Neural crest cell (in vitro differentiated cells): Measurements from ENCODE around the gene SEMA3A. TPM values are rescaled to one million over a fixed set of nuclear protein-coding genes. Genes with fewer than 3 reads are reported as not detected.
"Not testable (repeated sequence)": the region's sequence is repeated elsewhere in the genome, so short reads cannot be mapped to it uniquely, and the experiment has no call there.

ENCODE experiments used
- DNase-seq: peaks from one replicate; pipeline ENCODE4 v3.0.0; 2021; ENCODE audit warnings: low read depth, mixed read lengths, low spot score
- H3K27ac Mint-ChIP-seq: one replicate; pipeline ENCODE4 v1.8.0; 2021; ENCODE audit warnings: mild to moderate bottlenecking, mixed read lengths; ENCODE audit not compliant: unreplicated experiment
- H3K27me3 Mint-ChIP-seq: 2 replicates; pipeline ENCODE4 v1.8.0; 2021; ENCODE audit warnings: low read depth, mild to moderate bottlenecking, mixed read lengths
- H3K36me3 Mint-ChIP-seq: 2 replicates; pipeline ENCODE4 v1.8.0; 2021; ENCODE audit warnings: low read depth, mild to moderate bottlenecking, mixed read lengths
- H3K4me1 Mint-ChIP-seq: 2 replicates; pipeline ENCODE4 v1.8.0; 2021; ENCODE audit warnings: mixed read lengths
- H3K4me3 Mint-ChIP-seq: one replicate; pipeline ENCODE4 v1.8.0; 2021; ENCODE audit warnings: mild to moderate bottlenecking, mixed read lengths
- H3K9me3 Mint-ChIP-seq: 2 replicates; pipeline ENCODE4 v1.8.0; 2021; ENCODE audit warnings: mixed read lengths
- long read RNA-seq: library from polyadenylated mRNA; unstranded; transcript quantifications from one replicate; pipeline ENCODE4 v2.0.0, GENCODE V29; 2020
- total RNA-seq: library from RNA; stranded (reverse); gene quantifications from 2 replicates; pipeline ENCODE4 v1.2.1, GENCODE V29; 2021
- TF ChIP-seq, protein P1 (sequence below): fragments of 200-600 bp; sonication (generic); conservative IDR thresholded peaks from 2 replicates; pipeline ENCODE4 v1.5.0; 2021; ENCODE audit warnings: antibody characterized with exemption, mild to moderate bottlenecking

Gene SEMA3A
- total RNA-seq = 21.7 and 24.7 TPM in 2 replicates
- long read RNA-seq, full-length matches to known transcripts = 34 of 77 reads
- long read RNA-seq, partial matches to known transcripts = 8 of 77 reads
- long read RNA-seq, other reads (novel, unspliced or antisense) = 35 of 77 reads

- TF ChIP-seq, protein P1, sequence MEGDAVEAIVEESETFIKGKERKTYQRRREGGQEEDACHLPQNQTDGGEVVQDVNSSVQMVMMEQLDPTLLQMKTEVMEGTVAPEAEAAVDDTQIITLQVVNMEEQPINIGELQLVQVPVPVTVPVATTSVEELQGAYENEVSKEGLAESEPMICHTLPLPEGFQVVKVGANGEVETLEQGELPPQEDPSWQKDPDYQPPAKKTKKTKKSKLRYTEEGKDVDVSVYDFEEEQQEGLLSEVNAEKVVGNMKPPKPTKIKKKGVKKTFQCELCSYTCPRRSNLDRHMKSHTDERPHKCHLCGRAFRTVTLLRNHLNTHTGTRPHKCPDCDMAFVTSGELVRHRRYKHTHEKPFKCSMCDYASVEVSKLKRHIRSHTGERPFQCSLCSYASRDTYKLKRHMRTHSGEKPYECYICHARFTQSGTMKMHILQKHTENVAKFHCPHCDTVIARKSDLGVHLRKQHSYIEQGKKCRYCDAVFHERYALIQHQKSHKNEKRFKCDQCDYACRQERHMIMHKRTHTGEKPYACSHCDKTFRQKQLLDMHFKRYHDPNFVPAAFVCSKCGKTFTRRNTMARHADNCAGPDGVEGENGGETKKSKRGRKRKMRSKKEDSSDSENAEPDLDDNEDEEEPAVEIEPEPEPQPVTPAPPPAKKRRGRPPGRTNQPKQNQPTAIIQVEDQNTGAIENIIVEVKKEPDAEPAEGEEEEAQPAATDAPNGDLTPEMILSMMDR = no peak
- no peaks in the 10 kb centered on the region for H3K9me3 Mint-ChIP-seq
- H3K27me3 Mint-ChIP-seq = no peaks in the 10 kb centered on the region
- DNase-seq = peak; percentile 19
- peaks cover 41% of the 10 kb centered on the region for H3K4me1 Mint-ChIP-seq
- peak within 1 kb of the TSS; percentile 73 for H3K27ac Mint-ChIP-seq
- no peaks in the 10 kb centered on the region for H3K36me3 Mint-ChIP-seq
- peak within 1 kb of the TSS; percentile 95 for H3K4me3 Mint-ChIP-seq
Observed at GRCh38 chr7:84194484-84195271, at the start of gene SEMA3A. Gene SEMA3A (minus strand): TSS chr7:84194789. CDS start chr7:84194586, 203 bp downstream.

DNA sequence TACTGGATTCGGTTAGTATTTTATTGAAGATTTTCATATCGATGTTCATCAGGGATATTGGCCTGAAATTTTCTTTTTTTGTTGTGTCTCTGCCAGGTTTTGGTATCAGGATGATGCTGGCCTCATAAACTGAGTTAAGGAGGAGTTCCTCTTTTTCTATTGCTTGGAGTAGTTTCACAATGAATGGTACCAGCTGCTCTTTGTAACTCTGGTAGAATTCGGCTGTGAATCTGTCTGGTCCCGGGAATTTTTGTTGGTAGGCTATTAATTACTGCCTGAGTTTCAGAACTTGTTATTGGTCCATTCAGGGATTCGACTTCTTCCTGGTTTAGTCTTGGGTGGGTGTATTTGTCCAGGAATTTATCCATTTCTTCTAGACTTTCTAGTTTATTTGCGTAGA lies 48.4 kb upstream of the SEMA3A start:
- H3K4me3 Mint-ChIP-seq = not testable (repeated sequence)
- peaks cover 34% of the 10 kb centered on the region for H3K9me3 Mint-ChIP-seq
- peaks cover 26% of the 10 kb centered on the region for H3K36me3 Mint-ChIP-seq

DNA sequence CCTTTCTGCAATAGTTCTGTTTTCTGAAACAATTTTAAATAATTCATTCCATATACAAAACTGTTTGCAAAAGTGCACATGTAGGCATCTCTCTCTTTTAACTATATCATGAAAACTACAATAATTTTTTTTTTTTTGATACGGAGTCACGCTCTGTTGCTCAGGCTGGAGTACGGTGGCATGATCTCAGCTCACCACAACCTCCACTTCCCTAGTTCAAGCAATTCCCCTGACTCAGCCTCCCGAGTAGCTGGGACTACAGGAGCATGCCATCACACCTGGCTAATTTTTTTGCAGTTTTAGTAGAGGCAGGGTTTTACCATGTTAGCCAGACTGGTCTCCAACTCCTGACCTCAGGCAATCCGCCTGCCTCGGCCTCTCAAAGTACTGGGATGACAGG lies 44.0 kb upstream of the SEMA3A start:
- H3K4me3 Mint-ChIP-seq = no peak overlapping the region

More for the DNA sequence above, 48.4 kb upstream of the SEMA3A start:
- H3K27me3 Mint-ChIP-seq, DNase-seq, H3K27ac Mint-ChIP-seq, H3K4me1 Mint-ChIP-seq: not testable (repeated sequence)

GRCh38 chr7:84237533-84238173 lies 43.1 kb upstream of the SEMA3A start:
- no peak overlapping the region for H3K27ac Mint-ChIP-seq
- H3K9me3 Mint-ChIP-seq = peaks cover 18% of the 10 kb centered on the region
- H3K4me3 Mint-ChIP-seq = no peak overlapping the region

More for the DNA sequence above, 44.0 kb upstream of the SEMA3A start:
- H3K9me3 Mint-ChIP-seq = peaks cover 25% of the 10 kb centered on the region
- no peaks in the 10 kb centered on the region for H3K4me1 Mint-ChIP-seq
- peaks cover 14% of the 10 kb centered on the region for H3K36me3 Mint-ChIP-seq
- H3K27me3 Mint-ChIP-seq = no peaks in the 10 kb centered on the region
- TF ChIP-seq, protein P1 = no peak
- no peak overlapping the region for H3K27ac Mint-ChIP-seq
- DNase-seq = no peak

DNA sequence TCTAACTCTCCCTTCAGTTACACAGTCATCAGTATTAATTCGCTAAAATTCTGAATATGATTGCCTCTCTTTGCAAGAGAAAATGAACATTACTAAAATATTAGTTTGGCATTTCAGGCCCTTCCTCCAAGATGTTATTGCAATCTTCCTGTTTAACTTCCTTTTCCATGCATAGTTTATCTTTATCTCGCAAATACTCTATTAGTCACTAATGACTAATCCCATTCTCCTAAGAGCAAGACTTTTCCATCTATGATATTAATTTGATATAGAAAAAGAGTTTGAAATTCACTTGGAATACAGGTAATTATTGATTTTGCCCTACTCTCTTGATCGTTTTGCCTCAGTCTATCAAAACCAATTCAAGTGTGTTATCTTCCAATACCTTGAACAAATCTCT lies 41.8 kb upstream of the SEMA3A start:
- TF ChIP-seq, protein P1 = no peak
- Mint-ChIP-seq H3K4me3 (no peak overlapping the region), H3K4me1 (no peaks in the 10 kb centered on the region), H3K36me3 (peaks cover 5% of the 10 kb centered on the region), H3K9me3 (peaks cover 7% of the 10 kb centered on the region), H3K27me3 (no peaks in the 10 kb centered on the region), H3K27ac (no peak overlapping the region)
- no peak for DNase-seq

More at GRCh38 chr7:84237533-84238173, 43.1 kb upstream of the SEMA3A start:
- no peaks in the 10 kb centered on the region for H3K27me3 Mint-ChIP-seq
- DNase-seq = no peak
- no peaks in the 10 kb centered on the region for H3K4me1 Mint-ChIP-seq
- TF ChIP-seq, protein P1 = no peak
- peaks cover 7% of the 10 kb centered on the region for H3K36me3 Mint-ChIP-seq
